ENCODE results near the gene CREBBP.

- TF ChIP-seq CTCF (IDR thresholded peaks at IDR 0.05) (no peak), POLR2A (IDR thresholded peaks at IDR 0.05) (no peak), POLR2AphosphoS5 (IDR thresholded peaks at IDR 0.05) (no peak)
Measured at GRCh38 chr16:3774819-3775218, 105.7 kb downstream of the CREBBP start.

Measured in upper lobe of left lung (tissue), 4 donors.